Activated CD4-positive, CD25-positive, alpha-beta regulatory T cell treated with anti-CD3 and anti-CD28 coated beads, Interleukin-2, amount 50 U/mL, for 24 hours (primary cell): ENCODE results near the gene AMELY.
"Not testable (repeated sequence)": the region's sequence is repeated elsewhere in the genome, so short reads cannot be mapped to it uniquely, and the experiment has no call there.

ENCODE experiments used
- ATAC-seq, 2 donors: fragments of 150-1000 bp; cut with Tn5 transposase; one replicate each; pipeline ENCODE4 v1.10.0; 2021; ENCODE audit warnings: mild to moderate bottlenecking in 1 of 2, moderate library complexity in 1 of 2

AMELY gene, protein sequence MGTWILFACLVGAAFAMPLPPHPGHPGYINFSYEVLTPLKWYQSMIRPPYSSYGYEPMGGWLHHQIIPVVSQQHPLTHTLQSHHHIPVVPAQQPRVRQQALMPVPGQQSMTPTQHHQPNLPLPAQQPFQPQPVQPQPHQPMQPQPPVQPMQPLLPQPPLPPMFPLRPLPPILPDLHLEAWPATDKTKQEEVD

DNA sequence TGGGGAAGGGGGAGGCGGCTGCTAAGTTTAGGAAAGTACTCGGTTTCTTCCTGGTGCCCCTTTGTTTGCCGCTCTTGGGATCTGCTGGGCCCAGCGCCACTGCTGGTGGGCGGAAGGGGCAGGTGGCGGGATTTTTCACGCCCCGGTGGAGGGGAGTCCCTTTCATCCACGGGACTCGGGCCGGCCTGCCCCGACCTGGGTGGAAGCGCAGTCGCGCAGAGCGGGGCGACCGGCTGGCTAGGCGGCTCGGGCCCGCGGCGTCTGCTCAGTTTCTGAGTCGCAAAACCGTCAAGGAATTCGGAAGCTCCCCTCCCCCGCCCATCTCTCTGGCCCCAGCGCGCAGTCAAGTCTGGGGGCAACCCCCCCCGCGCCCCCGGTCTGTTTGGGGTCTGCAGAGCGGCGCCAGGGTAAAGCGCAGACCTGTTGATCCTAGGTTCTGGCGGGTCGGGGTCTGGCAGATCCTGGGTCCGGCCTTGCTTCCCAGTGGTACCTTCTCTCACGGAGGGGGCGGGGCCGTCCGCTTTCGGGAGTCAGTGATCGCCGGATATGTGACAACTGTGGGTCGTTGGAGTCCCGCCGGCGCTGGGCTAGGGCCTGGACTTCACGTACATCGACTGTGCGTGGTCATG lies at the start of gene AMELY:
TSS of gene AMELY (minus strand) at position 500 of the 629 bp plus-strand sequence. CDS start 39,144 bp downstream, outside the sequence.
- ATAC-seq = no peak

DNA sequence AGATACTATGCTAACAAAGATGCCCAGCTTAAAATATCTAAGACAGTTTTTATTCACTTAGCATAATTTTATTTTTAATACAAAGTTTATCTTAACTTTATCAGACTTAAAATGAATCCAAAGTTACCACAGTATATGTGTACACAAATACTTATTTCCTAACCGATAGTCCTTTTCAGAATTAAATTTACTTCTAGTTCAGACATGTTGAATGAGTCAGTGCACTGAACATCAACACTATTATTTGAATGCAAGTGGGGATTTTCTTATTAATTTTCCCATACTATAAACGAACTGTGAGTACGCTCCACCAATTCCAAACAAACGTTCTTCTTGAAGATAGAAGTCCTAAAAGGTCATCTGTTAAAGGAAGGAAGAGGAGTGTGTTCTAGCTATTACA lies 38.4 kb upstream of the AMELY start:
- no peak for ATAC-seq

DNA sequence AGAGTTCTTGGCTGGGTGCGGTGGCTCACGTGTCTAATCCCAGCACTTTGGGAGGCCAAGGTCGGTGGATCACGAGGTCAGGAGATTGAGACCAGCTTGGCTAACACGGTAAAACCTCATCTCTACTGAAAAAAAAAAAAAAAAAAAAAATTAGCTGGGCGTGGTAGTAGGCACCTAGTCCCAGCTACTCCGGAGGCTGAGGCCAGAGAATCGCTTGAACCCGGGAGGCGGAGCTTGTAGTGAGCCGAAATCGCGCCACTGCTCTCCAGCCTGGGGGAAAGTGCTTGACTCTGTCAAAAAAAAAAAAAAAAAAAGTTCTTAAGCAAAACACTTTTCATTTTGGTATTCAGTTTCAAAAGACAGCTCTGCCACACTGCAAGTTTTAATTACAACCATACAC lies 36.8 kb upstream of the AMELY start:
- no peak for ATAC-seq

DNA sequence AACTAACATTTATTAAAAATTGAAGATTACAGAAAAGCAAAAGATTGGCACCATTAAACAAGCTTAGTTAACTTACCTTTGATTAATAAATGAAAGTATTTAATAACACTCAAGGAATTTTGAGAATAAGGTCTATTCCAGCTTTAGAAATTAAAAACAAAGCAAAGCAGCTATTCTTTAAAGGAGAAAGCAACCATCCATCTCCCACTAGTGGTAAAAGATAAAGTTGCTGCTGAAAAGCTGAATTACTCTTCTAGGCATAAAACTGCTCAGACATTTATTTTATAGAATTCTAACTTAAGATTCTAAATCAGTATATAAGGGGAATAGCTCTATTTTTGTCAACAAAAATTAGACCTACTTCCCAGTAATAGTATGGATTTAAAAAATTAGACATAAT lies 36.1 kb upstream of the AMELY start:
- no peak for ATAC-seq

DNA sequence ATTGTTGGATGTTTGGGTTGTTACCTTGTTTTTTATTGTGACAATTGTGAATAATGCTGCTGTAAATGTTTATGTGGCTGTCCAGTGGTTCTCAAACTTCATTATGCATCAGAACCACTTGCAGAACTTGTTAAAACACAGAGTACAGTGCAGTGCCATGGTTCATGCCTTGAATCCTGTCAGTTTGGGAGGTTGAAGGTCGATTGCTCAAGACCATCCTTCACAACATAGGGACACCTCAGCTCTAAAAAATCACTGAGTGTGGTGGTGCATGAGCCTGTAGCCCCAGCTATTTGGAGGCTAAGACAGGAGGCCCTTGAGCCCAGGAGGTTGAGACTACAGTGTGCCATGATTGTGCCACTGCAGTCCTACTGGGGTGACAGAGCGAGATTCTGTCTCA lies 23.9 kb upstream of the AMELY start:
- ATAC-seq = no peak

DNA sequence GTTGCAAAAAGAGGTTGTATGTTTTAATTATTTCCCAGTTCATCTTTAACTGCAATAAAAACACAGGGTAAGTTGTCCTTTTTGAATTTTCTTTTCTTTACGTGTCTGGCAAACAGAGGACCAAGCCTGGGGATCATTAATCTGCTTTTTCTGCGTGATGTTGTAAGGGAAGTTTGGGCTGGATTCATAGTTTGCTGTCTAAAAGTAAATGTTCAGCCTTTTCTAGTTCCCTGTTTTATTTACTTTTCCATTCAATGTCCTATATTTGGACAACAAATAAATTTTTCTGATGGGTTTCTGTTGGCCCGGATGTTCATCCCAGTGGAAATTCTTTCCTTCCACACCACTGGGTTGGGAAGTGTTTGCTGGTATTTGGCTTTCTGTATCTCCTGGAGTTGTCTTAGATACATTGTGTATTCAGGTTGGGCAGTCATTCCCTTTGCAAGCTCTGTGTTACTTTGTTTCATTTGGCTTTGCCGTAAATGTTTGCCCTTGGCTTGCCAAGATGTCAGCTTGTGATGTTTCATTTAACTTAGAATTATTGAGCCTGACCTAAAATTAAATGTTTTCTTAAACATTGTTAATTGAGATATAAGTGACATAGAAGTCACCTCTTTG lies 20.3 kb upstream of the AMELY start:
- no peak for ATAC-seq

DNA sequence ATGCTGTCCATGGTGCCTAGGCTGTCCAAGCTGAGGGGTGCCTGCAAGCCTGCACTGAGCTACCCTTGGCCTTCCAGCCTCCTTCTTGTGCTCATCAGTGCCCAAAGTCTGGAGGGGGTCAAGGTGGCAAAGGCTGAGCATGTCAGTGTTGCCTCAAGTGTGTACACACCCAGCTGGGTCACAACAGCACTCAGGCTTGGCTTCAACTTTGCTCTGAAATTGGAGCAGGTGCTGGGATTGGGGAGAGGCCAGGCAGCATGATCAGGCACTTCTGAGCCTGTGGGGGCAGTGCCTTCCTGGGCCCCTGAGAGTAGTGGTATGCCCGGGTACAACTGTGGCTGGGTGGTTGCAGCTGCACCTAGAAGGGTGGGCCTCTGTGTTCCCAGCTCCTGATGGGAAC lies 17.7 kb upstream of the AMELY start:
- ATAC-seq = no peak

DNA sequence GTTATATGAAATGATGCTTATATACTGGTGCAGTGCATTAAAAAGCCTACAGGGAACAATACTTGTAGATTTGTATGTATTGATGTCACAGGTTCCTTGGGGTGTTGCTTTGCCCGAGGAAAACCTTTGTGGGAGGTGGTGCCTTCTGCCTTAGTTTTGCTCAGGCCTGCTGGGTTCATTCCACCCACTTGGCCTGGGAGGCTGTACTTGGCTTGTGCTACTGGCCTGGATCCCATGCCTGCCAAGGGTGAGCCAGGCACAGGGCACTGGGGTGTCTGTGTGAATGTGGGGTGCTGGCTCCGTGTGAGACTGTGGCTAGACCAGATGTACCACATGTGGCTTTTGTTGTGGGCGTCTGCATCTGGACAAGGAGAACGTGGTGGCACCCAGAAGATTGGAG lies 16.7 kb upstream of the AMELY start:
- no peak for ATAC-seq

DNA sequence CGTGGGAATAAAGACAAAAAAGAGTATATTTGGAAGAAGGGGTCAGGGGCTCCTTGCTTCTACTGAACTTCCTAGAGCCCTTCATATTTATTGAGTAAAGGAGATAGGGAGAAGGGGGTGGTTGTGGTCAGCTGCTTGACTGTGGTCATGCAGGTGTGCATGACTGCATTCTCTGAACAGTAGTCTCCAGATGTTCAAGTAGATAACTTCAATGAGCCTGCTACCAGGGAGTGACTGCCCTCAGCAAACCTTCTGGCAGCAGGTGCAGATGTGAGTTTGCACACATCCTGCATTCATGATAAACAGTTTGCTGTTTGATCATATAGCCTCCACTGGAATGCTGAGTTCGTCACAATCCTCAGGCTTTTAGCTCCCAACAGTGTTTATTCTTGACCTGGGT lies 9.5 kb upstream of the AMELY start:
- no peak for ATAC-seq

DNA sequence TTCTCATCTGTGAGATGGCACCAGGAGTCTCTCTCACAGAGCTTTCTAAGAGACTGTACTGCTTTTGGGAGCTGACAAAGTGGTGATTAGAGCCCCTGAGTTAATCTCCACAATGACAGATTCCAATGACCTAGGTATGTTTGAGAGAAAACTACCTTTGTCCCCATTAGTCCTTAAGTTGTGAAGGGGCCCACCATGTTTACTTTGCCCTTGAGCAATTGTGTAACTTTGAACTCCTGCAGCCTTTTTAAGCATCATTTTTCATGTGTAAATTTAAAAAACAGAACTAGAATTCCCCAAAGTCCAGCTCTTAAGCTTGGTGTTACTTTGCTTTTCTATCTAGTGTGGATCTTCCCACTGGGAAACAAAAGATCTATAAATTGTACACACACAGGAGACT lies 1.8 kb upstream of the AMELY start:
- no peak for ATAC-seq

DNA sequence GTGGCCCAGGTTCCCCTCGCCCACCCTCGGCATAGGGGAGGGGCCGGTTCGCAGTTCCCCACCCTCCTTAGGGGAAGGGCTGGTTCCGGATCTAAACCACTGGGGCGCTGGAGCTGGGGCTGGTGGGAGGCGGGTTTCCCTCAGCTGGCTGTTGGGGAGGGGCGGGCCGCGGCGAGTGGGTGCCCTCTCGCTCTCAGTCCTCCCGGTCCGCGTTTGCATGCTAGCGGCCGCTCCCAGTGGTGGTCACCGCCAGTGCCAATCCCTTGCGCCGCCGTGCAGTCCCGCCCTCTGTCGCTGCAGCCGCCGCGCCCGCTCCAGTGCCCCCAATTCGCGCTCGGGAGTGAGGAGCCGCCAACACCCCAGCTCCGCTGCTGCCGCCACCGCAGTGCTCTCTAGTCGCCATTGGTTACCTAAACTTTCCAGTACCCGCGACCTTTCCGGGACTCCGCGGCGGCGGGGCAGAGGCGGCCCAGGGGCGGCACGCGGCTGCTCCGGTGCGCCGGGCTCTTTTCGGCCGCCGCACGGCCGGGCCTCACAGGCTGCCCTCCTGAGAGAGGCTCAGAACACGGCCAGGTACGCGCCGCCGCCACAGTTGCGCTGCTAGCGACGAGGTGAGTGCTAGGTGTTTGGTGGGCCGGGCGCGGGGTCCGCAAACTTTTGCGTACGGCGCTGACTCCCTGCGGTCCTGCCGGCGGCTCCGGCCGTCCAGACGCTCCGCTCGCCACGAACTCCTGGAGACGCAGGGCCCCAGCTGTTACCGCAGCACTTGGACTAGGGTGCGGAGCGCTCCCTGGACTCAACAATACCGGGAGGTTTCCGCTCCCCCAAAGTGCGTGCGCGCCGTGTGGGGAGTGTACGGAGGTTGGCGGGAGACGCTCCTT lies 940 bp downstream of the AMELY start, which contains the start of gene TBL1Y:
TSS of gene TBL1Y (plus strand) at position 326 of the 881 bp plus-strand sequence. CDS start 114,388 bp downstream, outside the sequence.
- ATAC-seq = no peak

DNA sequence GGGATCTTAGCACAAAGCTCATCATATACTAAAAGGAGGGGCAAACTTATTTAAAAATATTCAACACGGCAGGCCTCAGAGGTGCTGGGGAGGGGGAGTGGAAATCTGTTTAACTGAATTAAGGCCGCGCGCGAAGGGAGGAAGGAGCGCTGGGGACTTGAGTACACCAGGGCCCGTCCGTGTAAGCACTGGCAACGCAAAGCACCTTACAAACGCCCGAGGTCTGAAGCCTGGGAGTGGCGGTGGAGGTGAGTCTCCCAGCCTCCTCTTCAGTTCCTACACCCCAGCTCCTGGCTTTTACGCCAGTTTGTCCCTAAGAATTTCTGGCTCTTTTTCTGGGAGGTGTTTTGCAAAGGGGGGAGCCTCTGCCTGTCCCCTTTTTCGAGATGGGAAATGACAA lies 1.7 kb downstream of the AMELY start:
- no peak for ATAC-seq

DNA sequence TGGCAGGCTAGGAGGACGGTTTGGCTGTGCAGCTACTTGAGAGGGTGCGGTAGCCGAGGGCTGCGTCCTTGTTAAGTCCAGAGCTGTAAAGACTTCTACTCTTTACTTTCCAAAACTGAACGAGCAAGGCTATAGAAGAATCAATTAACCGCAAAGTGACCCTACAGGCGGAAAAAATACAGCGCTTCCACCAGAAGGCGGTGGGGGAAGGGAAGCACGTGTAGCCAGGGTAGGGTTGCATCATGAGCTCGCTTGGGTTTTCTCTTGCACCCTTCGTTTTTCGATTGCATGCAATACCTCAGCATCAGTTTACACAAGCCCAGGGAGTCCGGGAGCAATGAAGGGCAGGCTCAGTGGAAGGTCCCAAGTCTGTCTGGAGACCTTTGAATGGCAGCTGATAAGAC lies 2.4 kb downstream of the AMELY start:
- no peak for ATAC-seq

DNA sequence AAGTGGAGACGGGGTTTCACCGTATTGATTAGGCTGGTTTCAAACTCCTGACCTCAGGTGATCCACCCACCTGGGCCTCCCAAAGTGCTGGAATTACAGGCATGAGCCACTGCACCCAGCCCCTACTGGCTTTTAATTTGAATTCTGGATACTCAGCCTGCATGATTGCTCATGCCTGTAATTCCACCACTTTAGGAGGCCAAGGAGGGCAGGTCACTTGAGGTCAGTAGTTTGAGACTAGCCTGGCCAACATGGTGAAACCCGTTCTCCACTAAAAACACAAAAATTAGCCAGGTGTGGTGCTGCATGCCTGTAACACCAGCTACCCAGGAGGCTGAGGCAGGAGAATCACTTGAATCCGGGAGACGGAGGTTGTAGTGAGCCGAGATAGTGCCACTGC lies 3.5 kb downstream of the AMELY start:
- ATAC-seq = not testable (repeated sequence)

DNA sequence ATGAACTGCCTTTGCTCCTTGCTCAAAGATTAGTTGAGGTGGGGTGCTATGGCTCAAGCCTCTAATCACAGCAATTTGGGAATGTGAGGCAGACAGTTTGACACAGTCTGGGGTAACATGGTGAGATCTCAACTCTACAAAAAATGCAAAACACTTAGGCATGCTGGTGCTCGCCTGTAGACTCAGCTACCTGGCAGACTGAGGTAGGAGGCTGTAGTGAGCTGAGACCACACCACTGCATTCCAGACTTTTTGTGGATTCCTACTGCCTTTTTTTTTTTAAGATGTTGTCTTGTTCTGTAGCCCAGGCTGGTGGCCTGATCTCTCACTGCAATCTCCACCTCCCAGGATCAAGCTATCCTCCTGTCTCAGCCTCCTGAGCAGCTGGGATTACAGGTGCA lies 4.0 kb downstream of the AMELY start:
- ATAC-seq = no peak

DNA sequence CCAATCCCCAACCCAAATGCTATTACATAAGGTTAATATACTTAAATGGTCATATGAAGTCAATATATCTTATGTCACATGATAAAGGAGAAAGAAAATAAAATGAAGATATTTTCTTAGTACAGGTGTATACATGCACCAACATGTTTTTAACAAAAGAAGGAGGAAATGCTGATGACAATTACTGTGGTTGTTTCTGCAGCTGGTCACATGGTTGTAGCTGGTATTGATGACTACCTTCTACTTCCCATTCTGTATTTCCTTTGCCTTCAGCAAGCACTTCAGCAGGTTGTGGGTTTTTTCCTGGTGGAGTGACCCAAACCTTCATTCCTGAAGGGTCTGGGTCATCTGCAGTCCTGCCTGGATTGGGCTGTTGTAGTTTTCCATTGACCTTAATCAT lies 9.4 kb downstream of the AMELY start:
- ATAC-seq = not testable (repeated sequence)

DNA sequence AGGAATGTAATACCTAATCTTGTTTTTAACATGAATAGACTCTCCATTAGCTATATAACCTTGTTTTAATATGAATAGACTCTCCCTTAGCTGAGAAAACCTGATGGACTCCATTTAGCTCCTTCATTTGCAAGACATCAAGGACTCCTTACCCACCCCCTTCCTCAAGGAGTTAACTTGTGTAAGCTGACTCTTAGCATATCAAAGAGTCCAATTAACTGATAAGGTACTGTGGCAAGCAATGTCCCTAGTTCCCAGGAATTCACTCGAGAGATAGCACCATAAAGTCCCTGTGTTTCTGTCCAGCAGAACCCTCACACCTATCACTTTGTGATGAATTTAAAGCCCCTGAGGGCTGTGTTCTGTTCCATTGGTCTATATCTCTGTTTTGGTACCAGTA lies 16.3 kb downstream of the AMELY start:
- no peak for ATAC-seq

DNA sequence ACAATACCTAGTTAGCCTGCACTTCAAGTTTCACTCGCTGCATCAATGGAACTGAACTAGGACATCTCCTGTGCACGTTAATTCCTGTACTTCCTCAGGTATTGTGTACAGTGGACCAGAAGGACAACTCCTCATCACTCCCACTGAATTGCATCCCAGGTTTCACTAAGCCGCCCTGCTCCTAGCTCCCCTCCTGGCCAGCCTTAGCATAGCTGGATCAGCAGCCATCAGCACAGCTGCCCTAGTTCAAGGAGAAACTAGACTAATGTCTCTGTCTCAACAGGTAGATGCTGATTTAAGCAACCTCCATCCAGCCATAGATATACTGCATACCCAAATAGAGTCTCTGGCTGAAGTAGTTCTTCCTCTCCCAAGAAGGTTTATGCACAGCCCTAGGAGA lies 17.1 kb downstream of the AMELY start:
- ATAC-seq = no peak

DNA sequence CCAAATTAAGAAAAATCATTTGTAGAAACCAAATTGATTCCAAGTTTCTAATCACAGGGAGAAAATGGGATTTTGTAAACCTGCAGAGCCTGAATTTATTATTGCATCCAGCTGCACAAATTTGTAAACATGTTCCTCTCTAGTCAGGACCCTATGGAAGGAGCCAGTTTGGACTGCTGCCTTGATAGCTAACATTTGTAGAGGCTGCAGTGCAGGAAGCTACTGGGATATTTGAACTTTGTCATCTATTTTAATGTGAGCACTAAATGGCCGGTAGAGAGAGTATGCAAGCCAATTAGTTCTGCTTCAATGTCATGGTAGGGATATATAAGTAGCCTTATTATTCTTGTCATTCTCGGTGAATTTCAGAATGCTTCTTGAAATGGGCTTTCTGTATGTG lies 62.2 kb downstream of the AMELY start:
- no peak for ATAC-seq

DNA sequence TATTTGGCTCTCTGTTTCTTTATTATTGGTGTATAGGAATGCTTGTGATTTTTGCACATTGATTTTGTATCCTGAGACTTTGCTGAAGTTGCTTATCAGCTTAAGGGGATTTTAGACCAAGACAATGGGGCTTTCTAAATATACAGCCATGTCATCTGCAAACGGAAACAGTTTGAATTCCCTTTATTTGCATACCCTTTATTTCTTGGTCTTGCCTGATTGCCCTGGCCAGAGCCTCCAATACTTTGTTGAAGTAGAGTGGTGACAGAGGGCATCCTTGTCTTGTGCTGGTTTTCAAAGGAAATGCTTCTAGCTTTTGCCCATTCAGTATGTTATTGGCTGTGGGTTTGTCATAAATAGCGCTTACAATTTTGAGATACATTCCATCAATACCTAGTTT lies 68.9 kb downstream of the AMELY start:
- ATAC-seq = not testable (repeated sequence)
